ENCODE measurements around the gene SEMA5A.

The SEMA5A gene

GRCh38 chr5:9363449-9363848 lies 182.4 kb downstream of the SEMA5A start:
- peak overlapping the region; percentile 51 for H3K4me3 ChIP-seq (ENCODE audit: low read length)
- TF ChIP-seq EZH2 (optimal IDR thresholded peaks at IDR 0.05; ENCODE audit: low read depth, low read length) (no peak), EZH2phosphoT487 (IDR thresholded peaks at IDR 0.05; ENCODE audit: low read length) (no peak), CTCF (IDR thresholded peaks at IDR 0.05; ENCODE audit: low read length) (no peak)

GRCh38 chr5:9363026-9363425 lies 182.8 kb downstream of the SEMA5A start:
- Histone ChIP-seq H2AFZ (ENCODE audit: low read length) (peak overlapping the region; percentile 65), H4K20me1 (ENCODE audit: insufficient read depth, low read length) (no peaks in the 10 kb centered on the region), H3K9ac (ENCODE audit: low read length) (peak overlapping the region; percentile 34; the same call in 1 of the 2 replicates), H3K4me2 (ENCODE audit: low read depth, low read length) (peak overlapping the region; percentile 95), H3K27ac (ENCODE audit: low read length) (peak overlapping the region; percentile 88), H3K36me3 (replicated peaks; ENCODE audit: insufficient read depth, low read length) (no peaks in the 10 kb centered on the region), H3K9me3 (replicated peaks; ENCODE audit: insufficient read depth, low read length) (no peaks in the 10 kb centered on the region), H3K27me3 (replicated peaks; ENCODE audit: insufficient read depth, low read length) (no peaks in the 10 kb centered on the region), H3F3A (ENCODE audit: insufficient read depth, low read length) (peaks cover 35% of the 10 kb centered on the region), H3K79me2 (ENCODE audit: low read length) (no peaks in the 10 kb centered on the region), H3K4me1 (ENCODE audit: low read length) (peaks cover 36% of the 10 kb centered on the region), H3K9me2 (replicated peaks; ENCODE audit: insufficient read depth, low read length) (no peaks in the 10 kb centered on the region), H3K4me3 (ENCODE audit: low read length) (peak overlapping the region; percentile 51)
- peak; percentile 74 for DNase-seq
- TF ChIP-seq CTCF (IDR thresholded peaks at IDR 0.05; ENCODE audit: low read length) (no peak), EZH2phosphoT487 (IDR thresholded peaks at IDR 0.05; ENCODE audit: low read length) (no peak), EZH2 (optimal IDR thresholded peaks at IDR 0.05; ENCODE audit: low read depth, low read length) (no peak)

More at GRCh38 chr5:9363449-9363848, 182.4 kb downstream of the SEMA5A start:
- Histone ChIP-seq H3K9ac (ENCODE audit: low read length) (peak overlapping the region; percentile 34; the same call in 1 of the 2 replicates), H4K20me1 (ENCODE audit: insufficient read depth, low read length) (no peaks in the 10 kb centered on the region), H3K79me2 (ENCODE audit: low read length) (no peaks in the 10 kb centered on the region), H3K9me2 (replicated peaks; ENCODE audit: insufficient read depth, low read length) (no peaks in the 10 kb centered on the region), H3K4me1 (ENCODE audit: low read length) (peaks cover 36% of the 10 kb centered on the region), H3K4me2 (ENCODE audit: low read depth, low read length) (peak overlapping the region; percentile 95), H3K27ac (ENCODE audit: low read length) (peak overlapping the region; percentile 88), H3K9me3 (replicated peaks; ENCODE audit: insufficient read depth, low read length) (no peaks in the 10 kb centered on the region), H3K27me3 (replicated peaks; ENCODE audit: insufficient read depth, low read length) (no peaks in the 10 kb centered on the region), H3K36me3 (replicated peaks; ENCODE audit: insufficient read depth, low read length) (no peaks in the 10 kb centered on the region), H2AFZ (ENCODE audit: low read length) (peak overlapping the region; percentile 65), H3F3A (ENCODE audit: insufficient read depth, low read length) (peaks cover 35% of the 10 kb centered on the region)
- DNase-seq: no peak

GRCh38 chr5:9362600-9362999 lies 183.3 kb downstream of the SEMA5A start:
- no peaks in the 10 kb centered on the region for H3K36me3 ChIP-seq (replicated peaks; ENCODE audit: insufficient read depth, low read length)
- H4K20me1 ChIP-seq (ENCODE audit: insufficient read depth, low read length): no peaks in the 10 kb centered on the region
- TF ChIP-seq EZH2phosphoT487 (IDR thresholded peaks at IDR 0.05; ENCODE audit: low read length) (no peak), EZH2 (optimal IDR thresholded peaks at IDR 0.05; ENCODE audit: low read depth, low read length) (no peak), CTCF (IDR thresholded peaks at IDR 0.05; ENCODE audit: low read length) (no peak)
- H3K9me3 ChIP-seq (replicated peaks; ENCODE audit: insufficient read depth, low read length): no peaks in the 10 kb centered on the region
- peak overlapping the region; percentile 34; the same call in 1 of the 2 replicates for H3K9ac ChIP-seq (ENCODE audit: low read length)
- no peaks in the 10 kb centered on the region for H3K27me3 ChIP-seq (replicated peaks; ENCODE audit: insufficient read depth, low read length)
- H3K79me2 ChIP-seq (ENCODE audit: low read length): no peaks in the 10 kb centered on the region
- H3K4me1 ChIP-seq (ENCODE audit: low read length): peaks cover 36% of the 10 kb centered on the region
- H2AFZ ChIP-seq (ENCODE audit: low read length): peak overlapping the region; percentile 65
- peak overlapping the region; percentile 88 for H3K27ac ChIP-seq (ENCODE audit: low read length)
- H3K4me2 ChIP-seq (ENCODE audit: low read depth, low read length): peak overlapping the region; percentile 95; the same call in 1 of the 2 replicates
- peaks cover 35% of the 10 kb centered on the region for H3F3A ChIP-seq (ENCODE audit: insufficient read depth, low read length)
- H3K4me3 ChIP-seq (ENCODE audit: low read length): peak overlapping the region; percentile 51
- peak; percentile 74 for DNase-seq
- no peaks in the 10 kb centered on the region for H3K9me2 ChIP-seq (replicated peaks; ENCODE audit: insufficient read depth, low read length)

All from MM.1S (cell line).